Activated CD4-positive, alpha-beta T cell treated with anti-CD3 and anti-CD28 coated beads, Interleukin-10, Interleukin-2, amounts not matched to agents 100 ng/mL and 50 ng/mL, durations not matched to agents 16 hours and 8 hours (primary cell): ENCODE results near the gene INPP5B.
A peak's percentile ranks its signal among the peaks of the same experiment; 100 is the strongest.
"Not testable (repeated sequence)": the region's sequence is repeated elsewhere in the genome, so short reads cannot be mapped to it uniquely, and the experiment has no call there.

Experiments
- DNase-seq: peaks from one replicate; pipeline ENCODE4 v3.0.0-alpha.2; 2020

The INPP5B gene

GRCh38 chr1:37910886-37911285, 36.0 kb downstream of the INPP5B start:
- not testable (repeated sequence) for DNase-seq

GRCh38 chr1:37908531-37908930, 38.3 kb downstream of the INPP5B start:
- DNase-seq, result not testable (repeated sequence)

- not testable (repeated sequence) for DNase-seq
Measured at GRCh38 chr1:37907416-37908125, 39.3 kb downstream of the INPP5B start.

- DNase-seq, result not testable (repeated sequence)
Measured at GRCh38 chr1:37906591-37906990, 40.3 kb downstream of the INPP5B start.

- DNase-seq, result no peak
Measured at GRCh38 chr1:37905727-37906126, 41.1 kb downstream of the INPP5B start.

GRCh38 chr1:37903921-37904320, 42.9 kb downstream of the INPP5B start:
- not testable (repeated sequence) for DNase-seq

- no peak for DNase-seq
Measured at GRCh38 chr1:37902983-37903382, 43.9 kb downstream of the INPP5B start.

GRCh38 chr1:37901893-37902225, 45.0 kb downstream of the INPP5B start:
- DNase-seq, result no peak

GRCh38 chr1:37901191-37901892, 45.5 kb downstream of the INPP5B start:
- no peak for DNase-seq

- DNase-seq, result not testable (repeated sequence)
Measured at GRCh38 chr1:37897563-37897962, 49.3 kb downstream of the INPP5B start.

- no peak for DNase-seq
Measured at GRCh38 chr1:37893673-37894072, 53.2 kb downstream of the INPP5B start.

GRCh38 chr1:37892151-37893047, 54.5 kb downstream of the INPP5B start:
- DNase-seq, result no peak

GRCh38 chr1:37890378-37891014, 56.4 kb downstream of the INPP5B start:
- DNase-seq, result peak; percentile 32

GRCh38 chr1:37888022-37888700, 58.7 kb downstream of the INPP5B start:
- no peak for DNase-seq

- no peak for DNase-seq
Measured at GRCh38 chr1:37884145-37884544, 62.7 kb downstream of the INPP5B start.

GRCh38 chr1:37883671-37884070, 63.2 kb downstream of the INPP5B start:
- DNase-seq, result no peak

GRCh38 chr1:37879865-37880264, 67.0 kb downstream of the INPP5B start:
- DNase-seq, result no peak

- no peak for DNase-seq
Measured at GRCh38 chr1:37878071-37878470, 68.8 kb downstream of the INPP5B start.

GRCh38 chr1:37875833-37876232, 71.0 kb downstream of the INPP5B start:
- no peak for DNase-seq

- DNase-seq, result no peak
Measured at GRCh38 chr1:37872692-37873091, 74.2 kb downstream of the INPP5B start.

GRCh38 chr1:37868466-37868865, 78.4 kb downstream of the INPP5B start:
- no peak for DNase-seq

GRCh38 chr1:37867784-37868183, 79.1 kb downstream of the INPP5B start:
- no peak for DNase-seq
